ENCODE measurements around the gene ZNF236. TPM values are rescaled to one million over a fixed set of nuclear protein-coding genes. Genes with fewer than 3 reads are reported as not detected.
"Not testable (repeated sequence)": the region's sequence is repeated elsewhere in the genome, so short reads cannot be mapped to it uniquely, and the experiment has no call there.

ZNF236 gene
- total RNA-seq = 20.7 TPM

- DNase-seq (ENCODE audit: low read depth in 2 of 3, low spot score in 2 of 3) = peak; percentile 48 to 80 (median 79)
Observed at GRCh38 chr18:76822506-76823160, at the start of gene ZNF236. TSS of gene ZNF236 (plus strand) at chr18:76822557. CDS start at chr18:76822608, 51 bp downstream.

- no peak for DNase-seq (ENCODE audit: low read depth in 2 of 3, low spot score in 2 of 3)
Observed at GRCh38 chr18:76772665-76773064, 49.7 kb upstream of the ZNF236 start.

DNA sequence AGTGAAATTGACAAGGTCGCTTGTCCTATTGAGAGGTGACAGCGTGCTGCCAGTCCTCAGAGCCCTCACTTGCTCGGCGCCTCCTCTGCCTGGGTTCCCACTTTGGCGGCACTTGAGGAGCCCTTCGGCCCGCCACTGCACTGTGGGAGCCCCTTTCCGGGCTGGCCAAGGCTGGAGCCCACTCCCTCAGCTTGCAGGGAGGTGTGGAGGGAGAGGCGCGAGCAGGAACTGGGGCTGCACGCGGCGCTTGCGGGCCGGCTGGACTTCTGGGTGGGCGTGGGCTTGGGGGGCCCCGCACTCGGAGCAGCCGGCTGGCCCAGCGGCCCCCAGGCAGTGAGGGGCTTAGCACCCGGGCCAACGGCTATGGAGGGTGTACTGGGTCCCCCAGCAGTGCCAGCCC lies 45.3 kb upstream of the ZNF236 start:
- DNase-seq (ENCODE audit: low read depth in 2 of 3, low spot score in 2 of 3) = not testable (repeated sequence)

- no peak for DNase-seq (ENCODE audit: low read depth in 2 of 3, low spot score in 2 of 3)
Observed at GRCh38 chr18:76783786-76784484, 38.4 kb upstream of the ZNF236 start.

- DNase-seq (ENCODE audit: low read depth in 2 of 3, low spot score in 2 of 3) = no peak
Observed at GRCh38 chr18:76785872-76786271, 36.5 kb upstream of the ZNF236 start.

DNA sequence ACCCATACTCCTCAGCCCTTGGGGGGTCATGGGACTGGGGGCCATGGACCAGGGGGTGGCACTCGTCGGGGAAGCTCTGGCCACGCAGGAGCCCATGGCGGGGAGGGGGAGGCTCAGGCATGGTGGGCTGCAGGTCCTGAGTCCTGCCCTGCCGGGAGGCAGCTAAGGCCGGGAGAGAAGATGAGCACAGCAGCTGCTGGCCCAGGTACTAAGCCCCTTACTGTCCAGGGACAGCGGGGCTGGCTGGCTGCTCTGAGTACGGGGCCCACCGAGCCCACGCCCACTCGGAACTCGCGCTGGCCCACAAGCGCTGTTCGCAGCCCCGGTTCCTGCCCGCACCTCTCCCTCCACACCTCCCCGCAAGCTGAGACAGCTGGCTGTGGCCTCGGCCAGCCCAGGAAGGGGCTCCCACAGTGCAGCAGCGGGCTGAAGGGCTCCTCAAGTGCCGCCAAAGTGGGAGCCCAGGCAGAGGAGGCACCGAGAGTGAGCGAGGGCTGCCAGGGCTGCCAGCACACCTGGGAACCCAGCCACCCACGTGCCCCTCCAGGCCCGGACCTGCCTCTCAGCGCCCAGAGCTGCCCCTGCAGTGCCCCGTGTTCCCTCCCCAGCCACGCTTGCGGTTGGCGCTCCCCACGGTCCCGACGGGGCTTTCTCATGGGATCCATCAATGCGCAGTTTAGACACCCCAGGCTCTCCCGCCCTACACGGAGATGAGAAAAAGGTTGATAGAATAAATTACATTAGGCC lies 33.6 kb upstream of the ZNF236 start:
- no peak for DNase-seq (ENCODE audit: low read depth in 2 of 3, low spot score in 2 of 3)

DNA sequence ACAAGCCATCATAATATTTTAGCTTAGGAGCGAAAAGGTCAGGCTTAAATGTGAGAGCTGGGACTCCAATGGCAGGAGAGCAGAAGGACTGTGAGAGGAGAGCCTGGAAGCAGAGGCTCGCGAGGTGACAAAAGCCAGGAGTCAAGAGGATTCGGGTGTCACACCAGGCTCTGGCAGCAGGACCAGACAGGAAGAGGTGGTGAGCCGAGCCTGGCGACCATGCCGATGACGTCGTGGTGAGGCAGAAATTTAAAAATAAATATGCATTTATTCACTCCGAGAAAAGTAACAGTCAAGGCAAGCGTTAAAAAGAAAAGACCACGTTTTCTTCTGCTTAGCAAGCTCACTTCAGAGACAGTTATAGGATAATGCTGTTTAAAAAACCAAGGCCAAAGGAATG lies 31.3 kb upstream of the ZNF236 start:
- DNase-seq (ENCODE audit: low read depth in 2 of 3, low spot score in 2 of 3) = no peak

- no peak for DNase-seq (ENCODE audit: low read depth in 2 of 3, low spot score in 2 of 3)
Observed at GRCh38 chr18:76791642-76792041, 30.7 kb upstream of the ZNF236 start.

DNA sequence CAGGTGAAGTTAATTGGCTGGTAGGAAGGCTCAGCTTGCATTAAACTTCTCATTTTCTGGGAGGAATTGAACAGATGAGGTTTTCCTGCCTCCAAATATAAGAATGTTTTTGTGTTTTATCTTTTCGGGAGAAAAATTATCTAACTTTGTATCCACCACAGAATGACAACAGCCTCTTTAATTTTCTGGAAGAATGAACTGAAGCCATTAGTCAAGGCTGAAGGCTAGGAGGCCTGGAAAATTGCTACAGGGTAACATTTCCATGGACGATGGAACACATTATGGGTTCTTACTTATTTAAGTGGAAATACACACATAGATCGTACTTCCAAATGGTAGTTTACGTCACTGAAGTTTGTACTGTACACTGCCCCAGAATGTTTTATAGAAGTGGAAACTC lies 28.0 kb upstream of the ZNF236 start:
- no peak for DNase-seq (ENCODE audit: low read depth in 2 of 3, low spot score in 2 of 3)

GRCh38 chr18:76801567-76802505 lies 20.5 kb upstream of the ZNF236 start:
- DNase-seq (ENCODE audit: low read depth in 2 of 3, low spot score in 2 of 3) = peak in 1 of 3 donors; percentile 51

- no peak for DNase-seq (ENCODE audit: low read depth in 2 of 3, low spot score in 2 of 3)
Observed at GRCh38 chr18:76803413-76803812, 18.9 kb upstream of the ZNF236 start.

DNA sequence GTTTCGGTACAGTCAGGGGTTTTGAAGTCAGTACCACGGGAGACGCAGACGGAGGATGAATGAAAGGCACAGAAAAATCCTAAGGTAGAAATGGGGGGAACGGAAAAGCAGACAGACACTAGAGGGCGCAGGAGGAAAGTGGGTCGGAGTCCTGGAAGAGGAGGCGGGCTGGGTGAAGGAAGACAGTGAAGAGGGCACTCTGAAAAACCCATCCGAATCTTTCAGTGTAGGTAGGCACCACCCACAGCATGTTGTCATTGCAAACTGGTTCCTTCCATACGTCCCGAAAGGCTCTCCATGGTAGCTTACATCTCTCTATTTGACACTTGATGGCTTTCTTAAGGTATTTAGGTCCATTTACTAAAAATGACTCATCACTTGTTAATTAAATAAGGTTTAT lies 18.5 kb upstream of the ZNF236 start:
- peak; percentile 49 to 71 (median 62) for DNase-seq (ENCODE audit: low read depth in 2 of 3, low spot score in 2 of 3)

- DNase-seq (ENCODE audit: low read depth in 2 of 3, low spot score in 2 of 3) = peak in 1 of 3 donors; percentile 9
Observed at GRCh38 chr18:76805221-76805620, 17.1 kb upstream of the ZNF236 start.

DNA sequence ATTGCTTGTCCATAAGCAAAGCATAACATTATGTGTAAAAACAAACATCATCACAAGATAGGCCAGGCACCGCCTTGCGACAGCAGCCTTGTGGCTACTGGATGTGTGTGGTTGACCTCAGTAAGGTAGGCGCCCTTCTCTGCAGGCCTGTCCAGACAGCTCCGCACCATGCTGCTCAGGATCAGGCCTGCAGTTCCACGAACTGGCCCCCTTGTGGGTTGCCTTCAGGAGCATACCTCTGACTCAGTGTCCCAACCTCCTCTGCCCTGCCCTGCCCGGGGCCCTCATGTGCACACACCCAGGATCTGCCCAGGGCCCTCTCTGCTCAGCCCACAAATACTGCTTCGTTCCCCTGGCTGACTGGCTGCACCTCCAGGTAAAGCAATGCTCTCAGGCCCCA lies 16.1 kb upstream of the ZNF236 start:
- no peak for DNase-seq (ENCODE audit: low read depth in 2 of 3, low spot score in 2 of 3)

DNA sequence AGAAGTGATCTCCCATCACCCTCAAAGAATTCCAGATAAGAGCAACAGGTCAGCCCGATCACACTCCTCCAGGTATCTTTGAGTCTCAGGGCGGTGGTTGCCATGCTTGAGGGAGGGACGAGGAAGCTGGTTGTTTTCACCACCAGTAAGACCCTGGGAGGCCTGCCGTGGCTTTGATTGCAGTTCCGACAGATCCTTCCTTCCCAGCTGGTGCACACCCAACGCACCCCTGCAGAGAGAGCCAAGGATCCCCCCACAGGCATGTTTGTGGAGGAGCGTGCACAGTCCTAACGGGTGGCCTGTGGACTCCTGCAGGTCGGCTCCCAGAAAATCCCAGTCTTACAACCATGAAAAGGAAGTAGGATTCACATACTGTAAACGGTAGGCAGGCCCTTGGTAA lies 13.8 kb upstream of the ZNF236 start:
- no peak for DNase-seq (ENCODE audit: low read depth in 2 of 3, low spot score in 2 of 3)

GRCh38 chr18:76811530-76811929 lies 10.8 kb upstream of the ZNF236 start:
- DNase-seq (ENCODE audit: low read depth in 2 of 3, low spot score in 2 of 3) = peak in 1 of 3 donors; percentile 49

- no peak for DNase-seq (ENCODE audit: low read depth in 2 of 3, low spot score in 2 of 3)
Observed at GRCh38 chr18:76814256-76814655, 8.1 kb upstream of the ZNF236 start.

GRCh38 chr18:76816127-76816526 lies 6.2 kb upstream of the ZNF236 start:
- DNase-seq (ENCODE audit: low read depth in 2 of 3, low spot score in 2 of 3) = no peak

GRCh38 chr18:76817888-76818611 lies 4.3 kb upstream of the ZNF236 start:
- no peak for DNase-seq (ENCODE audit: low read depth in 2 of 3, low spot score in 2 of 3)
